SK-N-SH treated with all-trans-retinoic acid at 6 μM for 48 hours (cell line): ENCODE results near the gene CNN2.
A peak's percentile ranks its signal among the peaks of the same experiment; 100 is the strongest.

Experiments used
- ATAC-seq: fragments of 200-7000 bp; cut with Tn5 transposase; 3 replicates; pipeline ENCODE4 v1.9.1; 2020; ENCODE audit warnings: mild to moderate bottlenecking, moderate library complexity
- ARNTL ChIP-seq: fragments of 450-650 bp; formaldehyde crosslinking; IDR thresholded peaks from 2 replicates; pipeline ENCODE4 v1.5.0; 2020; ENCODE audit warnings: low read depth, mild to moderate bottlenecking, moderate library complexity, borderline replicate concordance
- BACH2 ChIP-seq: fragments of 250-450 bp; sonication (Bioruptor Pico); IDR thresholded peaks from 2 replicates; pipeline ENCODE4 v1.9.0; 2021; ENCODE audit warnings: mild to moderate bottlenecking, borderline replicate concordance
- ESRRG ChIP-seq: fragments of 250-450 bp; sonication (Bioruptor Pico); IDR thresholded peaks from 2 replicates; pipeline ENCODE4 v1.6.1; 2021; ENCODE audit warnings: mild to moderate bottlenecking
- GLIS3 ChIP-seq: fragments of 250-450 bp; sonication (Bioruptor Pico); IDR thresholded peaks from 2 replicates; pipeline ENCODE4 v1.5.0; 2020; ENCODE audit warnings: mild to moderate bottlenecking, moderate library complexity
- ISL1 ChIP-seq: fragments of 250-450 bp; sonication (Bioruptor Pico); IDR thresholded peaks from 2 replicates; pipeline ENCODE4 v2.1.2; 2022; ENCODE audit warnings: mild to moderate bottlenecking, moderate library complexity
- OSR1 ChIP-seq: fragments of 250-450 bp; sonication (Bioruptor Pico); IDR thresholded peaks from 2 replicates; pipeline ENCODE4 v1.8.0; 2022; ENCODE audit warnings: moderate library complexity, mild to moderate bottlenecking, inconsistent platforms
- PPARA ChIP-seq: fragments of 250-450 bp; sonication (Bioruptor Pico); IDR thresholded peaks from 2 replicates; pipeline ENCODE4 v1.5.0; 2020; ENCODE audit warnings: mild to moderate bottlenecking, borderline replicate concordance
- RARB ChIP-seq: fragments of 250-450 bp; sonication (Bioruptor Pico); IDR thresholded peaks from 2 replicates; pipeline ENCODE4 v1.8.0; 2021; ENCODE audit warnings: mild to moderate bottlenecking, moderate library complexity
- SNAI2 ChIP-seq: fragments of 250-450 bp; sonication (Bioruptor Pico); IDR thresholded peaks from 2 replicates; pipeline ENCODE4 v1.5.0; 2020; ENCODE audit warnings: mild to moderate bottlenecking, moderate library complexity
- TCF4 ChIP-seq: fragments of 250-450 bp; sonication (Bioruptor Pico); IDR thresholded peaks from 2 replicates; pipeline ENCODE4 v1.8.0; 2021; ENCODE audit warnings: mild to moderate bottlenecking, moderate library complexity, borderline replicate concordance
- TOX ChIP-seq: fragments of 250-450 bp; sonication (Bioruptor Pico); IDR thresholded peaks from 2 replicates; pipeline ENCODE4 v1.8.0; 2021; ENCODE audit warnings: mild to moderate bottlenecking, moderate library complexity, borderline replicate concordance
- ZC3H10 ChIP-seq: fragments of 250-450 bp; sonication (Bioruptor Pico); IDR thresholded peaks from 2 replicates; pipeline ENCODE4 v1.5.1; 2021; ENCODE audit warnings: mild to moderate bottlenecking, moderate library complexity
- ZFP3 ChIP-seq: fragments of 250-450 bp; sonication (Bioruptor Pico); IDR thresholded peaks from 2 replicates; pipeline ENCODE4 v1.5.0; 2020; ENCODE audit warnings: mild to moderate bottlenecking, moderate library complexity
- ZFP30 ChIP-seq: fragments of 450-650 bp; formaldehyde crosslinking; IDR thresholded peaks from 2 replicates; pipeline ENCODE4 v1.5.0; 2022; ENCODE audit warnings: mild to moderate bottlenecking, moderate library complexity
- ZNF565 ChIP-seq: fragments of 450-650 bp; formaldehyde crosslinking; conservative IDR thresholded peaks from 2 replicates; pipeline ENCODE4 v1.5.0; 2020; ENCODE audit warnings: low read depth, mild to moderate bottlenecking, moderate library complexity
- ZNF70 ChIP-seq: fragments of 450-650 bp; formaldehyde crosslinking; IDR thresholded peaks from 2 replicates; pipeline ENCODE4 v1.5.0; 2020; ENCODE audit warnings: mild to moderate bottlenecking, moderate library complexity
- TF ChIP-seq, protein P1 (sequence below): fragments of 250-450 bp; sonication (Bioruptor Pico); IDR thresholded peaks from 2 replicates; pipeline ENCODE4 v1.5.1; 2021; ENCODE audit warnings: mild to moderate bottlenecking, moderate library complexity
- TF ChIP-seq, protein P2 (sequence below): fragments of 250-450 bp; sonication (Bioruptor Pico); IDR thresholded peaks from 2 replicates; pipeline ENCODE4 v1.8.0; 2020; ENCODE audit warnings: mild to moderate bottlenecking, moderate library complexity, borderline replicate concordance
- TF ChIP-seq, protein P3 (sequence below): fragments of 250-450 bp; sonication (Bioruptor Pico); IDR thresholded peaks from 2 replicates; pipeline ENCODE4 v1.5.1; 2020; ENCODE audit warnings: low read depth, mild to moderate bottlenecking, moderate library complexity

The CNN2 gene

DNA sequence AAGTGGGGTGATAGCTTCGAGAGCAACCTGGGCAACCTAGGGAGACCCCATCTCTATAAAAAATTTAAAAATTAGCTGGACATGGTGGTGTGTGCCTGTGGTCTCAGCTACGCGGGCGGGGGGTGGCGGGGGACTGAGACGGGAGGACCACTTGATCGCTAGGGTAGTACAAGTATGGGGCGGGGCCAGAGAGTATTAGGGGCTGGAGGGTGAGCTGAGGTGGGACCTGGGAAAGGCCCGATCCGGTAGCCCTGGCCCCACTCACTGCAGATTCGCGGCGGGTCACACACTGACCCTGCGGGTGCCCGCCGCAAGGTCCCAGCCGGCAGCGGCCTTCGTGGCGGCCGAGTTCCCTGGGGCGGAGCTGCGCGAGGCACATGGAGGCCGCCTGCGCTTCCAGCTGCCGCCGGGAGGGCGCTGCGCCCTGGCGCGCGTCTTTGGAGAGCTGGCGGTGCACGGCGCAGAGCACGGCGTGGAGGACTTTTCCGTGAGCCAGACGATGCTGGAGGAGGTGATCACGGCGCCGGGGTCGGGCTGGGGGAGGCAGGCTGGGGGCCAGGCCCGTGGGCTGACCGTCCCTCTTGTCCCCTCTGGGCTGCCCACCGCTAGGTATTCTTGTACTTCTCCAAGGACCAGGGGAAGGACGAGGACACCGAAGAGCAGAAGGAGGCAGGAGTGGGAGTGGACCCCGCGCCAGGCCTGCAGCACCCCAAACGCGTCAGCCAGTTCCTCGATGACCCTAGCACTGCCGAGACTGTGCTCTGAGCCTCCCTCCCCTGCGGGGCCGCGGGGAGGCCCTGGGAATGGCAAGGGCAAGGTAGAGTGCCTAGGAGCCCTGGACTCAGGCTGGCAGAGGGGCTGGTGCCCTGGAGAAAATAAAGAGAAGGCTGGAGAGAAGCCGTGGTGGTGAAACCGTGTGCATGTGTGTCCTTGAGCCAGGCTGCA lies 38.5 kb downstream of the CNN2 start:
- no peak for TF ChIP-seq TOX (CRISPR knock-in tag)
- TF ChIP-seq ZC3H10 (CRISPR knock-in tag): no peak
- no peak for TF ChIP-seq ZFP30 (CRISPR knock-in tag)
- TF ChIP-seq ISL1 (CRISPR knock-in tag): no peak
- TF ChIP-seq, protein P1, sequence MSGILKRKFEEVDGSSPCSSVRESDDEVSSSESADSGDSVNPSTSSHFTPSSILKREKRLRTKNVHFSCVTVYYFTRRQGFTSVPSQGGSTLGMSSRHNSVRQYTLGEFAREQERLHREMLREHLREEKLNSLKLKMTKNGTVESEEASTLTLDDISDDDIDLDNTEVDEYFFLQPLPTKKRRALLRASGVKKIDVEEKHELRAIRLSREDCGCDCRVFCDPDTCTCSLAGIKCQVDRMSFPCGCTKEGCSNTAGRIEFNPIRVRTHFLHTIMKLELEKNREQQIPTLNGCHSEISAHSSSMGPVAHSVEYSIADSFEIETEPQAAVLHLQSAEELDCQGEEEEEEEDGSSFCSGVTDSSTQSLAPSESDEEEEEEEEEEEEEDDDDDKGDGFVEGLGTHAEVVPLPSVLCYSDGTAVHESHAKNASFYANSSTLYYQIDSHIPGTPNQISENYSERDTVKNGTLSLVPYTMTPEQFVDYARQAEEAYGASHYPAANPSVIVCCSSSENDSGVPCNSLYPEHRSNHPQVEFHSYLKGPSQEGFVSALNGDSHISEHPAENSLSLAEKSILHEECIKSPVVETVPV: no peak
- no peak for TF ChIP-seq ARNTL
- ATAC-seq: peak; percentile 86

DNA sequence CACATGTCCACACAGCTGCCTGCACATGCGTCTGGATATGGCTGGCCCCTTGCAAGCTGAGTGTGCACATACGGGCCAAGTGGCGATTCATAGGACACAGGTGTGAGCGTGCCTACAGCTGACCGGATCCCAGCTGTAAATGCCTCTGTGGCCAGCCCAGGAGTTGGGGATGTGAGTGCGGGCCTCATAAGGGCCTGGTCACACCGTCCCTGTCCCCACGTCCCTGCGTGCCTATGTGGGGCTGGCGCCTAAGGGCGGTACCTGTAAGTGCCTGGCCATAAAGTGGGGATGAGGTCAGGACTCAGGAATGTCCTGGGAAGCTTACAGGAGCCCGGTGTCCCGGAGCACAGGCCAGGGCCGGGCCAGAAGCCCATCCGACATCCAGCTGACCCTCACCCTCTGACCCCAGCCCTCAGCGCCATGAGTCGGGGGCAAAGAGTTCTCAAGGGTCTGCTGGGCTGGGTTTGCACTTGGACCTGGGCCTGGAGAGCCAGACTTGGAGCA lies 39.2 kb downstream of the CNN2 start:
- ATAC-seq: peak; percentile 10; the same call in 2 of the 3 replicates
- TF ChIP-seq SNAI2 (CRISPR knock-in tag): no peak
- no peak for TF ChIP-seq BACH2 (CRISPR knock-in tag)
- no peak for TF ChIP-seq ESRRG (CRISPR knock-in tag)
- no peak for TF ChIP-seq OSR1
- no peak for TF ChIP-seq ZNF565 (CRISPR knock-in tag)
- TF ChIP-seq ARNTL: no peak
- TF ChIP-seq, all 23 proteins: peak for 0

DNA sequence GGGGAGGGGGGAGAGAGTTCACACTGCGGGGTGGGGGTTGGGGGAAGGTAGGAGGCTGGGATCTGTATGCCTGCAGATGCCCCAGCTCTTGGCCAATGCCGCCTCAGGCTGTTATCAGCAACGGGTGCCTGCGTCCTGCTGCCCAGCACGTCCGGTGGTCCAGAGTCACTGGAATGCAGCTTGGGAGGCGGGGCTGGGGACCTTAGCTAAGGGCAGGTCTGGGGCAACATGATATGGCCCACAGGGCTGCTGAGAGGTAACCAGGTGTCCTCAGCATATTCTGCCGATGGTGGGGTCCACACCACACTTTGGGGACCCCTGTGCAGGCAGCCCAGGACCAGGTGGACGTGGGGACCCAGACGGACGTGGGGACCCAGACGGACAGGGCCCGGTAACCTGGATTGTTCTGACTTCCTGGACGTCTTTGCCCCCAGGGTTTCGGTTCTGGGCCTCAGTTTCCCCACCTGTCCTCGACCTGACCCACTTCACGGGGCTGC lies 39.9 kb downstream of the CNN2 start:
- ATAC-seq: no peak
- TF ChIP-seq RARB (CRISPR knock-in tag) (no peak), TCF4 (CRISPR knock-in tag) (no peak), ZFP30 (CRISPR knock-in tag) (no peak), ZC3H10 (CRISPR knock-in tag) (no peak), ZNF565 (CRISPR knock-in tag) (no peak), ISL1 (CRISPR knock-in tag) (no peak), PPARA (CRISPR knock-in tag) (no peak), GLIS3 (CRISPR knock-in tag) (no peak), ZNF70 (no peak), SNAI2 (CRISPR knock-in tag) (no peak), ARNTL (no peak), OSR1 (no peak), TOX (CRISPR knock-in tag) (no peak), BACH2 (CRISPR knock-in tag) (no peak)
- TF ChIP-seq, protein P2, sequence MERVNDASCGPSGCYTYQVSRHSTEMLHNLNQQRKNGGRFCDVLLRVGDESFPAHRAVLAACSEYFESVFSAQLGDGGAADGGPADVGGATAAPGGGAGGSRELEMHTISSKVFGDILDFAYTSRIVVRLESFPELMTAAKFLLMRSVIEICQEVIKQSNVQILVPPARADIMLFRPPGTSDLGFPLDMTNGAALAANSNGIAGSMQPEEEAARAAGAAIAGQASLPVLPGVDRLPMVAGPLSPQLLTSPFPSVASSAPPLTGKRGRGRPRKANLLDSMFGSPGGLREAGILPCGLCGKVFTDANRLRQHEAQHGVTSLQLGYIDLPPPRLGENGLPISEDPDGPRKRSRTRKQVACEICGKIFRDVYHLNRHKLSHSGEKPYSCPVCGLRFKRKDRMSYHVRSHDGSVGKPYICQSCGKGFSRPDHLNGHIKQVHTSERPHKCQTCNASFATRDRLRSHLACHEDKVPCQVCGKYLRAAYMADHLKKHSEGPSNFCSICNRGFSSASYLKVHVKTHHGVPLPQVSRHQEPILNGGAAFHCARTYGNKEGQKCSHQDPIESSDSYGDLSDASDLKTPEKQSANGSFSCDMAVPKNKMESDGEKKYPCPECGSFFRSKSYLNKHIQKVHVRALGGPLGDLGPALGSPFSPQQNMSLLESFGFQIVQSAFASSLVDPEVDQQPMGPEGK (CRISPR knock-in tag): no peak
- TF ChIP-seq, protein P1: no peak
- TF ChIP-seq, protein P3, sequence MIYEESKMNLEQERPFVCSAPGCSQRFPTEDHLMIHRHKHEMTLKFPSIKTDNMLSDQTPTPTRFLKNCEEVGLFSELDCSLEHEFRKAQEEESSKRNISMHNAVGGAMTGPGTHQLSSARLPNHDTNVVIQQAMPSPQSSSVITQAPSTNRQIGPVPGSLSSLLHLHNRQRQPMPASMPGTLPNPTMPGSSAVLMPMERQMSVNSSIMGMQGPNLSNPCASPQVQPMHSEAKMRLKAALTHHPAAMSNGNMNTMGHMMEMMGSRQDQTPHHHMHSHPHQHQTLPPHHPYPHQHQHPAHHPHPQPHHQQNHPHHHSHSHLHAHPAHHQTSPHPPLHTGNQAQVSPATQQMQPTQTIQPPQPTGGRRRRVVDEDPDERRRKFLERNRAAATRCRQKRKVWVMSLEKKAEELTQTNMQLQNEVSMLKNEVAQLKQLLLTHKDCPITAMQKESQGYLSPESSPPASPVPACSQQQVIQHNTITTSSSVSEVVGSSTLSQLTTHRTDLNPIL: no peak
- TF ChIP-seq, all 23 proteins: peak for 0

DNA sequence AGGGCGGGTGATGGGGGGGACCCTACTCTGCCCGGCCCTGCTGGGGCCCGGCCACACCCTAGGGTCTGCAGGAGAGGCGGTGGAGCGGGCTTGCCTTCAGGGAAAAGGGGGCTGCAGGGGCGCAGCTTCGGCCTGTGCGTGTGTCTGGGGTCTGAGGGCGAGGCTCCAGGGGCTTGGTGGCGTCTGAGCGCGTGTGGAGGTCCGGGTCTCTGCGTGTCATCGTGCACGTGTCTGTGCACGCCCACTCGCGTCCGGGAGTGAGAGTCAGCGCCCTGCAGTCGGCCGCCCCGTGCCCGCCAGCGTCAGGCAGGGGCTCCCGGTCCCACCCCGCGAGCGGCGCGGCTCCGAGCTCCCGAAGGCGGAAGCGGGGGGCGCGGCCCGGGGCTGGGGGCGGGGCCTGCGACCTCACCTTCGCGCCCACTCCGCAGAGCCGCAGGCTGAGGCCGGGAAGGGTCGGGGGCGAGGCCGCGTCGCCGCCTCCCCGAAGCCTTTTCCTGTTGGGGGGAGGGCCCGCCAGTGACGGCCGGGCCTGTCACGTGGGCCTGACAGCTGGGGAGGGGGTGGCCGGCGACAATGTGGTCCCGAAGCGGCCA lies 40.4 kb downstream of the CNN2 start, which contains the start of gene ARHGAP45:
TSS of gene ARHGAP45 (plus strand) at position 420 of the 593 bp plus-strand sequence. CDS start 239 bp downstream, outside the sequence.
- no peak for TF ChIP-seq TCF4 (CRISPR knock-in tag)
- TF ChIP-seq, protein P3: no peak
- TF ChIP-seq, protein P1: no peak
- no peak for TF ChIP-seq ZFP3 (CRISPR knock-in tag)
- TF ChIP-seq ZFP30 (CRISPR knock-in tag): no peak
- TF ChIP-seq OSR1: no peak
- no peak for TF ChIP-seq PPARA (CRISPR knock-in tag)
- ATAC-seq: no peak
